SK-N-SH treated with all-trans-retinoic acid at 6 μM for 48 hours (cell line): Measurements from ENCODE around the gene SOX6.

Source experiments
- CSRNP3 ChIP-seq: fragments of 250-450 bp; sonication (Bioruptor Pico); IDR thresholded peaks from 2 replicates; pipeline ENCODE4 v1.5.1; 2021; ENCODE audit warnings: mild to moderate bottlenecking, moderate library complexity
- PATZ1 ChIP-seq: fragments of 250-450 bp; sonication (Bioruptor Pico); IDR thresholded peaks from 2 replicates; pipeline ENCODE4 v1.8.0; 2020; ENCODE audit warnings: mild to moderate bottlenecking, moderate library complexity, borderline replicate concordance
- POU6F1 ChIP-seq: fragments of 250-450 bp; sonication (Bioruptor Pico); IDR thresholded peaks from 2 replicates; pipeline ENCODE4 v1.8.0; 2021; ENCODE audit warnings: low read depth, mild to moderate bottlenecking, moderate library complexity, borderline replicate concordance
- TCF4 ChIP-seq: fragments of 250-450 bp; sonication (Bioruptor Pico); IDR thresholded peaks from 2 replicates; pipeline ENCODE4 v1.8.0; 2021; ENCODE audit warnings: mild to moderate bottlenecking, moderate library complexity, borderline replicate concordance
- ZC3H10 ChIP-seq: fragments of 250-450 bp; sonication (Bioruptor Pico); IDR thresholded peaks from 2 replicates; pipeline ENCODE4 v1.5.1; 2021; ENCODE audit warnings: mild to moderate bottlenecking, moderate library complexity
- ZFP3 ChIP-seq: fragments of 250-450 bp; sonication (Bioruptor Pico); IDR thresholded peaks from 2 replicates; pipeline ENCODE4 v1.5.0; 2020; ENCODE audit warnings: mild to moderate bottlenecking, moderate library complexity
- ZNF565 ChIP-seq: fragments of 450-650 bp; formaldehyde crosslinking; conservative IDR thresholded peaks from 2 replicates; pipeline ENCODE4 v1.5.0; 2020; ENCODE audit warnings: low read depth, mild to moderate bottlenecking, moderate library complexity
- ZNF8 ChIP-seq: fragments of 450-650 bp; formaldehyde crosslinking; IDR thresholded peaks from 2 replicates; pipeline ENCODE4 v1.5.0; 2020; ENCODE audit warnings: mild to moderate bottlenecking, moderate library complexity

GRCh38 chr11:15940462-15941205, 415.7 kb downstream of the SOX6 start:
- TF ChIP-seq ZFP3 (no peak), CSRNP3 (CRISPR knock-in tag) (no peak), POU6F1 (no peak), TCF4 (CRISPR knock-in tag) (no peak), ZNF565 (CRISPR knock-in tag) (no peak), ZC3H10 (CRISPR knock-in tag) (no peak), ZNF8 (no peak), PATZ1 (CRISPR knock-in tag) (no peak)
